ENCODE data around the gene LTBP1. TPM values are rescaled to one million over a fixed set of nuclear protein-coding genes. Genes with fewer than 3 reads are reported as not detected.
"Not testable (repeated sequence)": the region's sequence is repeated elsewhere in the genome, so short reads cannot be mapped to it uniquely, and the experiment has no call there.

Gene LTBP1
- total and polyA plus RNA-seq, 2 of the 13 experiments (the other 11 are each of a cell fraction or from before 2014, with no cell fraction given), result 0.12 to 0.22 TPM

- no peak for TF ChIP-seq ATF2 (CRISPR knock-in tag; IDR thresholded peaks at IDR 0.05)
Observed at GRCh38 chr2:32918774-32919173, 28.0 kb upstream of the LTBP1 start (continued).

DNA sequence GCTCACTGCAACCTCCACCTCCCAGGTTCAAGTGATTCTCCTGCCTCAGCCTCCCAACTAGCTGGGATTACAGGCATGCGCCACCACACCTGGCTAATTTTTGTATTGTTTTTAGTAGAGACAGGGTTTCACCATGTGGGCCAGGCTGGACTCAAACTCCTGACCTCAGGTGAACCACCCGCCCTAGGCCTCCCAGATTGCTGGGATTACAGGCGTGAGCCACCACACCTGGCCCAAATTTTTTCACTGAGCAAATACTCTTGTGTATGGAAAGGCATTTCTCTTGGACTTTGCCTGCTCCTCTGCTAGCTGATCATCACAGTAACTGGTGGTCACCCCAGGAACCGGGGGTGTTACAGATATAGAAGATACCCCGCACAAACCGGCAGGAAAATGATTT, 26.9 kb upstream of the LTBP1 start:
- H3K9me3 ChIP-seq (ENCODE audit: low read length); H3K4me3 ChIP-seq (replicated peaks in 1 of 3; ENCODE audit: insufficient read depth in 1 of 3, low read depth in 2 of 3, low read length in 3 of 3); ATAC-seq; H2AFZ ChIP-seq (ENCODE audit: low read length); H3K36me3 ChIP-seq (replicated peaks in 1 of 2; ENCODE audit: control insufficient read depth in 1 of 2, insufficient read depth in 2 of 2, low read length in 2 of 2); H4K20me1 ChIP-seq (ENCODE audit: insufficient read depth, low read length); DNase-seq (ENCODE audit: low spot score); FAIRE-seq; BruUV-seq (replicated peaks); intact Hi-C loops (cut with micrococcal nuclease; ENCODE audit: unreplicated experiment); CTCF ChIA-PET (ENCODE audit: low intra/inter-chr PET ratio, low total read pairs); H3K4me2 ChIP-seq (ENCODE audit: low read depth, low read length); H3K79me2 ChIP-seq (ENCODE audit: insufficient read depth, low read length); H3K9ac ChIP-seq (ENCODE audit: insufficient read depth, low read depth, low read length); H3K27ac ChIP-seq (ENCODE audit: extremely low read length, insufficient read depth, low read length); POLR2A ChIA-PET; in situ Hi-C loops (cut with HindIII; ENCODE audit: extremely low pct_ligation_motif_present, low pct_unique_long_range_greater_than_20kb); H3K4me1 ChIP-seq (ENCODE audit: insufficient read depth, low read length); H3K27me3 ChIP-seq (ENCODE audit: control insufficient read depth in 1 of 2, insufficient read depth in 2 of 2, low read length in 2 of 2): not testable (repeated sequence)
- WGBS (ENCODE audit: low lambda C conversion rate), result 17% methylated on average over 6 of the region's 6 CpGs

- H3K36me3 ChIP-seq (replicated peaks in 1 of 2; ENCODE audit: control insufficient read depth in 1 of 2, insufficient read depth in 2 of 2, low read length in 2 of 2); H3K4me2 ChIP-seq (ENCODE audit: low read depth, low read length); ATAC-seq; H2AFZ ChIP-seq (ENCODE audit: low read length); H3K79me2 ChIP-seq (ENCODE audit: insufficient read depth, low read length); H3K9ac ChIP-seq (ENCODE audit: insufficient read depth, low read depth, low read length); CTCF ChIA-PET (ENCODE audit: low intra/inter-chr PET ratio, low total read pairs); intact Hi-C loops (cut with micrococcal nuclease; ENCODE audit: unreplicated experiment); in situ Hi-C loops (cut with HindIII; ENCODE audit: extremely low pct_ligation_motif_present, low pct_unique_long_range_greater_than_20kb); BruUV-seq (replicated peaks); H3K27ac ChIP-seq (ENCODE audit: extremely low read length, insufficient read depth, low read length); H3K4me3 ChIP-seq (replicated peaks in 1 of 3; ENCODE audit: insufficient read depth in 1 of 3, low read depth in 2 of 3, low read length in 3 of 3); H4K20me1 ChIP-seq (ENCODE audit: insufficient read depth, low read length); H3K4me1 ChIP-seq (ENCODE audit: insufficient read depth, low read length); FAIRE-seq; DNase-seq (ENCODE audit: low spot score); H3K9me3 ChIP-seq (ENCODE audit: low read length); POLR2A ChIA-PET: not testable (repeated sequence)
- 37% methylated on average over 5 of the region's 5 CpGs for WGBS (ENCODE audit: low lambda C conversion rate)
- H3K27me3 ChIP-seq (ENCODE audit: control insufficient read depth in 1 of 2, insufficient read depth in 2 of 2, low read length in 2 of 2), result peaks cover 1 to 12% of the 10 kb centered on the region in 2 experiments; a peak in 2 of 5 replicates
Observed at GRCh38 chr2:32921486-32921885, 25.3 kb upstream of the LTBP1 start.

Measured in HepG2 (cell line).